ENCODE results near the gene RUNX3. TPM values are rescaled to one million over a fixed set of nuclear protein-coding genes. Genes with fewer than 3 reads are reported as not detected.

RUNX3 gene
- total RNA-seq, 1 experiment from 2014 or later: 1.5 TPM

- TF ChIP-seq HMGXB4 (CRISPR knock-in tag; IDR thresholded peaks at IDR 0.05) (no peak), ZNF416 (CRISPR knock-in tag; IDR thresholded peaks at IDR 0.05) (no peak), TP53 (CRISPR knock-in tag; IDR thresholded peaks at IDR 0.05) (no peak), SP1 (CRISPR knock-in tag; conservative IDR thresholded peaks at IDR 0.05) (no peak), CREM (CRISPR knock-in tag; IDR thresholded peaks at IDR 0.05) (no peak)
- TF ChIP-seq, protein P1, sequence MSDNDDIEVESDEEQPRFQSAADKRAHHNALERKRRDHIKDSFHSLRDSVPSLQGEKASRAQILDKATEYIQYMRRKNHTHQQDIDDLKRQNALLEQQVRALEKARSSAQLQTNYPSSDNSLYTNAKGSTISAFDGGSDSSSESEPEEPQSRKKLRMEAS (CRISPR knock-in tag; IDR thresholded peaks at IDR 0.05): no peak
- TF ChIP-seq, protein P2, sequence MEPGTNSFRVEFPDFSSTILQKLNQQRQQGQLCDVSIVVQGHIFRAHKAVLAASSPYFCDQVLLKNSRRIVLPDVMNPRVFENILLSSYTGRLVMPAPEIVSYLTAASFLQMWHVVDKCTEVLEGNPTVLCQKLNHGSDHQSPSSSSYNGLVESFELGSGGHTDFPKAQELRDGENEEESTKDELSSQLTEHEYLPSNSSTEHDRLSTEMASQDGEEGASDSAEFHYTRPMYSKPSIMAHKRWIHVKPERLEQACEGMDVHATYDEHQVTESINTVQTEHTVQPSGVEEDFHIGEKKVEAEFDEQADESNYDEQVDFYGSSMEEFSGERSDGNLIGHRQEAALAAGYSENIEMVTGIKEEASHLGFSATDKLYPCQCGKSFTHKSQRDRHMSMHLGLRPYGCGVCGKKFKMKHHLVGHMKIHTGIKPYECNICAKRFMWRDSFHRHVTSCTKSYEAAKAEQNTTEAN (CRISPR knock-in tag; IDR thresholded peaks at IDR 0.05): no peak
Measured at GRCh38 chr1:24935615-24936484, 5.8 kb upstream of the RUNX3 start (continued).

DNA sequence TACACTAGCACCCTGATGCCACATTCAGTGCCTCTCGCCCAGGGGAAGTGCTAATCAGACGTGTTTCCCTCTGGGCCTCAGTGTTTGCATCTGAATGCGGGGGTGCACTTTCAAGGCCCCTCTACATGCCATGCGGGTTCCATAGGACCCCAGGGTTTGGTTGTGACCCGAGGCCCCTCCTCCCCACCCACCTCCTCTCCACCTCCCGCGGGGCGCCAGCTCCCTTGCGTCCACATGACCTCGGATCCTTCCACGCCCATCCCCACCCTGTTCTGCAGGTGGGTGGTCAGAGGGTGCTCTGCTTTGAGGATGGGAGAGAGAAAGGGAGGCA is 5.1 kb upstream of the RUNX3 start:
- no peak for DNase-seq (ENCODE audit: low spot score)
- Mint-ChIP-seq H3K36me3 (no peaks in the 10 kb centered on the region), H3K27me3 (ENCODE audit: low read depth) (peaks cover 59% of the 10 kb centered on the region), H3K27ac (no peak overlapping the region), H3K4me1 (peaks cover 51% of the 10 kb centered on the region), H3K9me3 (no peaks in the 10 kb centered on the region), H3K4me3 (no peak overlapping the region)
- ChIA-PET POLR2A (no interaction called here), CTCF (interaction anchor here (0.6 to 2.6 kb wide), 14 partner anchors 9 to 273 kb away, joined by 3 to 25 read pairs (median 6); no protein-coding TSS in a partner anchor)
- no peak for ATAC-seq
- TF ChIP-seq SMAD4 (CRISPR knock-in tag; IDR thresholded peaks at IDR 0.05) (no peak), MYBL2 (CRISPR knock-in tag; IDR thresholded peaks at IDR 0.05) (no peak), TP53 (CRISPR knock-in tag; IDR thresholded peaks at IDR 0.05) (0 out of 2 replicates have a peak, but pooled peaks have one; percentile 28)

GRCh38 chr1:24934310-24935195 is 4.5 kb upstream of the RUNX3 start:
- peaks cover 51% of the 10 kb centered on the region for H3K4me1 Mint-ChIP-seq
- POLR2A ChIA-PET: no interaction called here
- peaks cover 59% of the 10 kb centered on the region for H3K27me3 Mint-ChIP-seq (ENCODE audit: low read depth)
- peak overlapping the region; percentile 47 for H3K4me3 Mint-ChIP-seq
- TF ChIP-seq SP1 (CRISPR knock-in tag; conservative IDR thresholded peaks at IDR 0.05) (0 out of 2 replicates have a peak, but pooled peaks have one; percentile 23), ZNF121 (CRISPR knock-in tag; IDR thresholded peaks at IDR 0.05) (0 out of 2 replicates have a peak, but pooled peaks have one; percentile 6), ESRRA (CRISPR knock-in tag; IDR thresholded peaks at IDR 0.05; ENCODE audit: borderline replicate concordance) (no peak)
- no peaks in the 10 kb centered on the region for H3K9me3 Mint-ChIP-seq
- ATAC-seq (peak; percentile 5), DNase-seq (ENCODE audit: low spot score) (no peak)
- no peaks in the 10 kb centered on the region for H3K36me3 Mint-ChIP-seq
- H3K27ac Mint-ChIP-seq: no peak overlapping the region
- CTCF ChIA-PET: interaction anchor here (0.6 to 4.3 kb wide), 16 partner anchors 8 to 274 kb away, joined by 3 to 25 read pairs (median 6); no protein-coding TSS in a partner anchor

DNA sequence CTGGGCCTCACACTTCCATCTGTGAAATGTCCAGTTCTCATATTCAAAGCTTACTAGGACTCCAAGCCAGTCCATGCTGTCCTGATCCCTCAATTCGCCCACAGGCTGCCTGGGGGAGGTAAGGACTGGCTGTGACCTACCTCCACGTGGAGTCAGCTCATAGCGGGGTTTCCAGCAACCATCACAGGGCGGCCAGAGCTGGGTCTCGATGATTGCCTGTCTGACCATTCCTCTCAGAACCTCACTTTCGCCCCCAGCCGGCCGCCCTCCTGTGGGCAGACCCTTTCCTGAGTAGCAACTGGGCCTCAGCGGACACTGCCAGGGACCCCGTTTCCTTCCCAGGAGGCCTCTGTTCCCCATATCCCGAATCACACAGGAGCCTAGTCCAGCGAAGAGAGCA is 3.4 kb upstream of the RUNX3 start:
- CTCF ChIA-PET: interaction anchor here (0.7 to 4.3 kb wide), 21 partner anchors 8 to 306 kb away, joined by 3 to 27 read pairs (median 8); no protein-coding TSS in a partner anchor
- ATAC-seq (no peak), DNase-seq (ENCODE audit: low spot score) (peak; percentile 53)
- H3K4me3 Mint-ChIP-seq: no peak overlapping the region
- no peak overlapping the region for H3K27ac Mint-ChIP-seq
- H3K36me3 Mint-ChIP-seq: no peaks in the 10 kb centered on the region
- peaks cover 69% of the 10 kb centered on the region for H3K27me3 Mint-ChIP-seq (ENCODE audit: low read depth)
- POLR2A ChIA-PET: interaction anchor here (0.6 kb wide), 1 partner anchor 33 kb away, joined by 4 read pairs; no protein-coding TSS in a partner anchor
- peaks cover 52% of the 10 kb centered on the region for H3K4me1 Mint-ChIP-seq
- H3K9me3 Mint-ChIP-seq: no peaks in the 10 kb centered on the region
- TF ChIP-seq CREB1 (CRISPR knock-in tag; IDR thresholded peaks at IDR 0.05): no peak
- no peak for TF ChIP-seq MXD4 (CRISPR knock-in tag; IDR thresholded peaks at IDR 0.05; ENCODE audit: borderline replicate concordance)
- TF ChIP-seq, protein P3, sequence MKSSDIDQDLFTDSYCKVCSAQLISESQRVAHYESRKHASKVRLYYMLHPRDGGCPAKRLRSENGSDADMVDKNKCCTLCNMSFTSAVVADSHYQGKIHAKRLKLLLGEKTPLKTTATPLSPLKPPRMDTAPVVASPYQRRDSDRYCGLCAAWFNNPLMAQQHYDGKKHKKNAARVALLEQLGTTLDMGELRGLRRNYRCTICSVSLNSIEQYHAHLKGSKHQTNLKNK (CRISPR knock-in tag; IDR thresholded peaks at IDR 0.05): no peak
- TF ChIP-seq, protein P1 (CRISPR knock-in tag; IDR thresholded peaks at IDR 0.05): no peak
- TF ChIP-seq TCF7 (CRISPR knock-in tag; IDR thresholded peaks at IDR 0.05; ENCODE audit: low read depth): no peak
- TF ChIP-seq, protein P4, sequence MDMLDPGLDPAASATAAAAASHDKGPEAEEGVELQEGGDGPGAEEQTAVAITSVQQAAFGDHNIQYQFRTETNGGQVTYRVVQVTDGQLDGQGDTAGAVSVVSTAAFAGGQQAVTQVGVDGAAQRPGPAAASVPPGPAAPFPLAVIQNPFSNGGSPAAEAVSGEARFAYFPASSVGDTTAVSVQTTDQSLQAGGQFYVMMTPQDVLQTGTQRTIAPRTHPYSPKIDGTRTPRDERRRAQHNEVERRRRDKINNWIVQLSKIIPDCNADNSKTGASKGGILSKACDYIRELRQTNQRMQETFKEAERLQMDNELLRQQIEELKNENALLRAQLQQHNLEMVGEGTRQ (CRISPR knock-in tag; IDR thresholded peaks at IDR 0.05): no peak
- TF ChIP-seq AFF4 (CRISPR knock-in tag; IDR thresholded peaks at IDR 0.05; ENCODE audit: borderline replicate concordance): no peak

Data from WTC11 (cell line).